Measurements from ENCODE around the gene CR1L. TPM values are rescaled to one million over a fixed set of nuclear protein-coding genes. Genes with fewer than 3 reads are reported as not detected.
"Not testable (repeated sequence)": the region's sequence is repeated elsewhere in the genome, so short reads cannot be mapped to it uniquely, and the experiment has no call there.

CR1L gene
- total RNA-seq, 2 donors from 2014 or later: 0.19 TPM; not detected in 1

- H3K27ac Mint-ChIP-seq; DNase-seq; H3K4me3 Mint-ChIP-seq; H3K9me3 Mint-ChIP-seq; H3K36me3 Mint-ChIP-seq (ENCODE audit: insufficient read depth in 2 of 2); H3K27me3 Mint-ChIP-seq (ENCODE audit: low read depth); ATAC-seq (replicated peaks in 1 of 2); H3K4me1 Mint-ChIP-seq (ENCODE audit: low read depth): not testable (repeated sequence)
These were observed 11.1 kb upstream of the CR1L start for GRCh38 chr1:207633699-207634289.

GRCh38 chr1:207634293-207634692 lies 10.6 kb upstream of the CR1L start:
- ATAC-seq (replicated peaks in 1 of 2): not testable (repeated sequence)

GRCh38 chr1:207635569-207636186 lies 9.3 kb upstream of the CR1L start:
- not testable (repeated sequence) for ATAC-seq (replicated peaks in 1 of 2); H3K27ac Mint-ChIP-seq; DNase-seq; H3K9me3 Mint-ChIP-seq; H3K4me1 Mint-ChIP-seq (ENCODE audit: low read depth); H3K27me3 Mint-ChIP-seq (ENCODE audit: low read depth); H3K4me3 Mint-ChIP-seq; H3K36me3 Mint-ChIP-seq (ENCODE audit: insufficient read depth in 2 of 2)

More at GRCh38 chr1:207634293-207634692, 10.6 kb upstream of the CR1L start:
- H3K36me3 Mint-ChIP-seq (ENCODE audit: insufficient read depth in 2 of 2); H3K27ac Mint-ChIP-seq; DNase-seq; H3K4me3 Mint-ChIP-seq; H3K9me3 Mint-ChIP-seq; H3K4me1 Mint-ChIP-seq (ENCODE audit: low read depth); H3K27me3 Mint-ChIP-seq (ENCODE audit: low read depth): not testable (repeated sequence)

- ATAC-seq (replicated peaks in 1 of 2); H3K27ac Mint-ChIP-seq; H3K4me1 Mint-ChIP-seq (ENCODE audit: low read depth); DNase-seq; H3K36me3 Mint-ChIP-seq (ENCODE audit: insufficient read depth in 2 of 2); H3K4me3 Mint-ChIP-seq; H3K9me3 Mint-ChIP-seq: not testable (repeated sequence)
- peaks cover 14% of the 10 kb centered on the region for H3K27me3 Mint-ChIP-seq (ENCODE audit: low read depth)
These were observed 6.3 kb upstream of the CR1L start for GRCh38 chr1:207638487-207639145.

GRCh38 chr1:207639362-207639761 lies 5.6 kb upstream of the CR1L start:
- ATAC-seq (replicated peaks in 1 of 2); H3K4me3 Mint-ChIP-seq: not testable (repeated sequence)

GRCh38 chr1:207644166-207644851 lies 624 bp upstream of the CR1L start:
- DNase-seq (no peak), ATAC-seq (replicated peaks in 1 of 2) (no peak)
- H3K4me1 Mint-ChIP-seq (ENCODE audit: low read depth): peaks cover 12% of the 10 kb centered on the region
- H3K27me3 Mint-ChIP-seq (ENCODE audit: low read depth): peaks cover 24% of the 10 kb centered on the region
- peak overlapping the region; percentile 83 to 91 for H3K4me3 Mint-ChIP-seq
- no peaks in the 10 kb centered on the region for H3K9me3 Mint-ChIP-seq
- no peaks in the 10 kb centered on the region for H3K36me3 Mint-ChIP-seq (ENCODE audit: insufficient read depth in 2 of 2)
- no peak overlapping the region for H3K27ac Mint-ChIP-seq

More at GRCh38 chr1:207639362-207639761, 5.6 kb upstream of the CR1L start:
- not testable (repeated sequence) for H3K9me3 Mint-ChIP-seq; H3K4me1 Mint-ChIP-seq (ENCODE audit: low read depth); DNase-seq; H3K27ac Mint-ChIP-seq; H3K36me3 Mint-ChIP-seq (ENCODE audit: insufficient read depth in 2 of 2)
- H3K27me3 Mint-ChIP-seq (ENCODE audit: low read depth): peaks cover 21% of the 10 kb centered on the region

GRCh38 chr1:207645635-207646081 lies 725 bp downstream of the CR1L start:
- no peak for DNase-seq
- Mint-ChIP-seq H3K36me3 (ENCODE audit: insufficient read depth in 2 of 2) (no peaks in the 10 kb centered on the region), H3K4me3 (peak overlapping the region; percentile 83 to 91), H3K27me3 (ENCODE audit: low read depth) (peaks cover 24% of the 10 kb centered on the region), H3K9me3 (no peaks in the 10 kb centered on the region), H3K27ac (no peak overlapping the region), H3K4me1 (ENCODE audit: low read depth) (peaks cover 12% of the 10 kb centered on the region)
- ATAC-seq (replicated peaks in 1 of 2): no peak

- Mint-ChIP-seq H3K4me1 (ENCODE audit: low read depth) (peaks cover 12% of the 10 kb centered on the region), H3K4me3 (peak overlapping the region; percentile 16 to 30), H3K9me3 (no peaks in the 10 kb centered on the region), H3K27ac (no peak overlapping the region), H3K36me3 (ENCODE audit: insufficient read depth in 2 of 2) (no peaks in the 10 kb centered on the region), H3K27me3 (ENCODE audit: low read depth) (peaks cover 24% of the 10 kb centered on the region)
- no peak for ATAC-seq (replicated peaks in 1 of 2)
- no peak for DNase-seq
These were observed 1.2 kb downstream of the CR1L start for GRCh38 chr1:207646171-207646570.

GRCh38 chr1:207646944-207647579 lies 2.1 kb downstream of the CR1L start:
- Mint-ChIP-seq H3K4me3 (no peak overlapping the region), H3K27ac (no peak overlapping the region), H3K27me3 (ENCODE audit: low read depth) (peaks cover 22% of the 10 kb centered on the region), H3K4me1 (ENCODE audit: low read depth) (peaks cover 12% of the 10 kb centered on the region), H3K9me3 (no peaks in the 10 kb centered on the region), H3K36me3 (ENCODE audit: insufficient read depth in 2 of 2) (no peaks in the 10 kb centered on the region)
- DNase-seq (no peak), ATAC-seq (replicated peaks in 1 of 2) (no peak)

GRCh38 chr1:207647671-207648333 lies 2.9 kb downstream of the CR1L start:
- Mint-ChIP-seq H3K4me3 (no peak overlapping the region), H3K9me3 (no peaks in the 10 kb centered on the region), H3K4me1 (ENCODE audit: low read depth) (peaks cover 12% of the 10 kb centered on the region), H3K27me3 (ENCODE audit: low read depth) (peaks cover 16% of the 10 kb centered on the region), H3K36me3 (ENCODE audit: insufficient read depth in 2 of 2) (no peaks in the 10 kb centered on the region), H3K27ac (no peak overlapping the region)
- DNase-seq (no peak), ATAC-seq (replicated peaks in 1 of 2) (no peak)

GRCh38 chr1:207648334-207649209 lies 3.6 kb downstream of the CR1L start:
- Mint-ChIP-seq H3K4me3 (no peak overlapping the region), H3K4me1 (ENCODE audit: low read depth) (peaks cover 12% of the 10 kb centered on the region), H3K27me3 (ENCODE audit: low read depth) (peaks cover 11% of the 10 kb centered on the region), H3K36me3 (ENCODE audit: insufficient read depth in 2 of 2) (no peaks in the 10 kb centered on the region), H3K27ac (no peak overlapping the region), H3K9me3 (no peaks in the 10 kb centered on the region)
- no peak for DNase-seq
- no peak for ATAC-seq (replicated peaks in 1 of 2)

All from activated T-cell treated with anti-CD3 and anti-CD28 coated beads, Interleukin-2, amount 50 U/mL, for 72 hours (primary cell).